OCI-LY7 (cell line): ENCODE data around the gene EDN3. TPM values are rescaled to one million over a fixed set of nuclear protein-coding genes. Genes with fewer than 3 reads are reported as not detected.

Source experiments
- Bru-seq: library from RNA; stranded (reverse); fragments of 400-500 nt; gene quantifications from one replicate; lab custom pipeline; 2021; lab: Mats Ljungman, UMichigan
- BruChase-seq, 2 experiments: library from RNA; stranded (reverse); fragments of 400-500 nt; gene quantifications; one replicate each; lab custom pipeline; 2021; lab: Mats Ljungman, UMichigan
- BruUV-seq: library from RNA; stranded (reverse); fragments of 400-500 nt; replicated peaks from 2 replicates; lab custom pipeline; 2021; lab: Mats Ljungman, UMichigan
- CTCF ChIA-PET: fragments of 300-600 bp; sonication (Branson Sonifier 250); formaldehyde crosslinking; loops from one replicate; lab custom pipeline; 2022; ENCODE audit warnings: antibody characterized with exemption; ENCODE audit not compliant: unreplicated experiment; lab: Charles Lee
- POLR2A ChIA-PET: fragments of 300-600 bp; sonication (Branson Sonifier 250); formaldehyde crosslinking; loops from one replicate; lab custom pipeline; 2022; ENCODE audit warnings: antibody characterized with exemption; lab: Charles Lee
- DNase-seq: peaks from one replicate; pipeline ENCODE4 v3.0.0-alpha.2; 2015; ENCODE audit warnings: low spot score
- H2AFZ ChIP-seq: fragments of 200-600 bp; sonication (generic), shearing (Covaris generic); 2 replicates; pipeline ENCODE4 v1.6.1; 2014; ENCODE audit warnings: mild to moderate bottlenecking, antibody characterized with exemption, low read length, moderate library complexity
- H3K27ac ChIP-seq: fragments of 200-600 bp; sonication (generic); 2 replicates; pipeline ENCODE4 v1.5.1; 2014; ENCODE audit warnings: mixed run types, low read depth, mild to moderate bottlenecking, moderate library complexity, low read length, inconsistent platforms; ENCODE audit not compliant: poor library complexity, severe bottlenecking
- H3K36me3 ChIP-seq: fragments of 200-600 bp; sonication (generic); 2 replicates; pipeline ENCODE4 v1.6.1; 2014; ENCODE audit warnings: mild to moderate bottlenecking, antibody characterized with exemption, low read length, moderate library complexity, mixed read lengths; ENCODE audit not compliant: insufficient read depth
- H3K4me1 ChIP-seq: fragments of 200-600 bp; sonication (generic); 2 replicates; pipeline ENCODE4 v1.5.1; 2014; ENCODE audit warnings: mild to moderate bottlenecking, low read length; ENCODE audit not compliant: insufficient read depth, poor library complexity, severe bottlenecking
- H3K4me2 ChIP-seq: fragments of 200-600 bp; sonication (generic); 2 replicates; pipeline ENCODE4 v1.6.1; 2014; ENCODE audit warnings: mild to moderate bottlenecking, low read length
- H3K4me3 ChIP-seq: fragments of 200-600 bp; sonication (generic); 2 replicates; pipeline ENCODE4 v1.5.1; 2014; ENCODE audit warnings: mild to moderate bottlenecking, low read depth, low read length; ENCODE audit not compliant: poor library complexity, severe bottlenecking
- H3K79me2 ChIP-seq: fragments of 200-600 bp; sonication (generic); 2 replicates; pipeline ENCODE4 v1.6.1; 2016; ENCODE audit warnings: low read depth, mild to moderate bottlenecking, low read length, moderate library complexity, mixed read lengths; ENCODE audit not compliant: insufficient read depth
- H3K9me2 ChIP-seq: fragments of 200-600 bp; sonication (generic); 2 replicates; pipeline ENCODE4 v1.6.1; 2016; ENCODE audit warnings: mild to moderate bottlenecking, low read length, mixed read lengths; ENCODE audit not compliant: insufficient read depth
- H3K9me3 ChIP-seq: fragments of 200-600 bp; sonication (generic); 2 replicates; pipeline ENCODE4 v1.6.1; 2014; ENCODE audit warnings: mild to moderate bottlenecking, mixed run types, low read length, mixed read lengths
- H4K20me1 ChIP-seq: fragments of 200-600 bp; sonication (generic); 2 replicates; pipeline ENCODE4 v1.6.1; 2014; ENCODE audit warnings: mild to moderate bottlenecking, antibody characterized with exemption, low read length, moderate library complexity, mixed read lengths; ENCODE audit not compliant: insufficient read depth
- EZH2phosphoT487 ChIP-seq: fragments of 200-600 bp; sonication (generic); IDR thresholded peaks from 2 replicates; pipeline ENCODE4 v1.6.1; 2018; ENCODE audit warnings: low read depth, borderline replicate concordance, mild to moderate bottlenecking, mixed run types, antibody characterized with exemption, low read length, moderate library complexity, mixed read lengths
- intact Hi-C: fragments of 100-400 bp; cut with micrococcal nuclease; formaldehyde crosslinking; loops from one replicate; pipeline ENCODE4 v1.10.0; 2022; ENCODE audit not compliant: unreplicated experiment
- long read RNA-seq: library from polyadenylated mRNA; stranded (forward); transcript quantifications from one replicate; pipeline ENCODE4 v2.0.0, GENCODE V29; 2022
- total RNA-seq, 2 experiments: library from RNA; depleted of rRNA in 1 of 2; stranded (reverse); fragments of >200 nt in 1 of 2; shearing (Covaris generic) in 1 of 2; gene quantifications; 2 replicates each; pipeline ENCODE4 v1.2.3, GENCODE V29; 2014 to 2022
- TF ChIP-seq, protein P1 (sequence below): fragments of 200-600 bp; sonication (generic); conservative IDR thresholded peaks from 2 replicates; pipeline ENCODE4 v1.5.1; 2014; ENCODE audit warnings: mild to moderate bottlenecking, antibody characterized with exemption, low read length, moderate library complexity, mixed read lengths

The EDN3 gene, protein sequence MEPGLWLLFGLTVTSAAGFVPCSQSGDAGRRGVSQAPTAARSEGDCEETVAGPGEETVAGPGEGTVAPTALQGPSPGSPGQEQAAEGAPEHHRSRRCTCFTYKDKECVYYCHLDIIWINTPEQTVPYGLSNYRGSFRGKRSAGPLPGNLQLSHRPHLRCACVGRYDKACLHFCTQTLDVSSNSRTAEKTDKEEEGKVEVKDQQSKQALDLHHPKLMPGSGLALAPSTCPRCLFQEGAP
- total RNA-seq (2014; rRNA removed; shearing (Covaris generic)) (not detected in 2 replicates), total RNA-seq (2022) (0.15 TPM in 1 of 2 replicates, not detected in the other), Bru-seq, nascent RNA (percentile 5 among the genes with signal in this experiment), BruChase-seq, experiment 1, labeled RNA remaining after a 6-hour chase (percentile 10 among the genes with signal in this experiment), BruChase-seq, experiment 2, labeled RNA remaining after a 2-hour chase (percentile 5 among the genes with signal in this experiment)
- long read RNA-seq: 0 reads

DNA sequence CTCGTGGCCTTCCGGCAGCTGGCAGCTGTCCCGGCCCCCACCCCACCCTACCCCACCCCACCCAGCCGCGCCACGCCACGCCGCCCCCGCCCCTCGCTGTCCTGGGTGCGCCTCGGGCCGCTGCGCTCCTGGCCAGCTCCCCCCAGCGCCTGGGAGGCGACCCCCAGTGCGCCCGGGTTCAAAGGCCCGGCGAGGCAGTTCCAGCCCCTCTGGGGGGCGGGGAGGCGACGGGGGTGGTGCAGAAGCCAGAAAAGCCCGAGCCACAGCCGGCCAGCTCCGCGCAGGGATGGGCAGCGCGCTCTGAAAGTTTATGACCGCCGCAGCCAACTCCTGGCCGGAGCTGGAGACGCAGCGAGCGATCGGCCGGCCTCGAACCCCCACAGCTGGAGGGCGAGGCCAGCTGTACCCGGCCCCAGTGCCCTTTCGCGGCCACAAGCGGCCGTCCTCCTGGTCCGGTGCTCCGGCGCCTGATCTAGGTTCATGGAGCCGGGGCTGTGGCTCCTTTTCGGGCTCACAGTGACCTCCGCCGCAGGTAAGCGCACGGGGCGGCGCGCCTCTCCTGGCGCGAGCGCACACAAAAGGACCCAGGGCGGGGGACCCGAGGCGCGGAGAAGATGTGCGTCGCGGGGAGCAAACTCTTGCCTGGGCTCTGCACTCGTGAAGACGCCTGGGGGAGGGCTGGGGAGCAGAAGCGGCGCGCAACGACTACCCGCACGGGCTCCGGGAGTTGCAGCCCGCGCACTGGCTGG is at the start of gene EDN3:
TSS of gene EDN3 (plus strand) at position 279 of the 749 bp plus-strand sequence. CDS start at position 481, 202 bp downstream.
- BruUV-seq: no TSS peak
- no peak within 1 kb of the TSS for H3K4me2 ChIP-seq
- no peak within 1 kb of the TSS for H3K27ac ChIP-seq
- no peak within 1 kb of the TSS for H2AFZ ChIP-seq
- H3K36me3 ChIP-seq: no peaks in the 10 kb centered on the region
- TF ChIP-seq, protein P1, sequence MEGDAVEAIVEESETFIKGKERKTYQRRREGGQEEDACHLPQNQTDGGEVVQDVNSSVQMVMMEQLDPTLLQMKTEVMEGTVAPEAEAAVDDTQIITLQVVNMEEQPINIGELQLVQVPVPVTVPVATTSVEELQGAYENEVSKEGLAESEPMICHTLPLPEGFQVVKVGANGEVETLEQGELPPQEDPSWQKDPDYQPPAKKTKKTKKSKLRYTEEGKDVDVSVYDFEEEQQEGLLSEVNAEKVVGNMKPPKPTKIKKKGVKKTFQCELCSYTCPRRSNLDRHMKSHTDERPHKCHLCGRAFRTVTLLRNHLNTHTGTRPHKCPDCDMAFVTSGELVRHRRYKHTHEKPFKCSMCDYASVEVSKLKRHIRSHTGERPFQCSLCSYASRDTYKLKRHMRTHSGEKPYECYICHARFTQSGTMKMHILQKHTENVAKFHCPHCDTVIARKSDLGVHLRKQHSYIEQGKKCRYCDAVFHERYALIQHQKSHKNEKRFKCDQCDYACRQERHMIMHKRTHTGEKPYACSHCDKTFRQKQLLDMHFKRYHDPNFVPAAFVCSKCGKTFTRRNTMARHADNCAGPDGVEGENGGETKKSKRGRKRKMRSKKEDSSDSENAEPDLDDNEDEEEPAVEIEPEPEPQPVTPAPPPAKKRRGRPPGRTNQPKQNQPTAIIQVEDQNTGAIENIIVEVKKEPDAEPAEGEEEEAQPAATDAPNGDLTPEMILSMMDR: no peak
- no peak for TF ChIP-seq EZH2phosphoT487
- DNase-seq: no peak
- no peaks in the 10 kb centered on the region for H3K4me1 ChIP-seq
- H3K9me3 ChIP-seq: no peaks in the 10 kb centered on the region
- ChIA-PET POLR2A (no interaction called here), CTCF (no interaction called here)
- no peaks in the 10 kb centered on the region for H3K79me2 ChIP-seq
- no peaks in the 10 kb centered on the region for H3K9me2 ChIP-seq
- intact Hi-C loops: no loop called here
- no peak within 1 kb of the TSS for H3K4me3 ChIP-seq
- no peaks in the 10 kb centered on the region for H4K20me1 ChIP-seq

DNA sequence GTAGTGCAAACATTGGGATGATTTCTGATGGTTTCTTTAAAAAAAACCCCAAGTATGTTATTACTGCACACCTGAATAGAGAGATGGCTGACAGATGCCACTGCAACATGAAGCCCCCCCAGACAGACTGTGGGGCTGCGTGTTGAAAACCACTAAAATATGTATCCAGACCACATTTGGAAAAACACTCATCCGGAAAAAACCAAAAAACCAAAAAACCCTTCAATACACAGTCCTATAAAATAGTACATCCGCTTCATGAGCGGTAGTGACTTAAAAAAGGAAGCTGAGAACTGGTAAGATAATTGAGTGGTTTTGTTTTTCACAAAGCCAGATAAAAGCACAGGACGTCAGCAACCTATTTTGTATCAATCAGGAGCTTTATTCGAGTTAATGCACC is 47.1 kb upstream of the EDN3 start:
- no peak overlapping the region for H3K4me3 ChIP-seq
- intact Hi-C loops: no loop called here
- no peaks in the 10 kb centered on the region for H3K4me1 ChIP-seq
- H4K20me1 ChIP-seq: no peaks in the 10 kb centered on the region
- H3K79me2 ChIP-seq: no peaks in the 10 kb centered on the region
- DNase-seq: no peak
- no peak overlapping the region for H3K4me2 ChIP-seq
- H3K27ac ChIP-seq: no peak overlapping the region
- CTCF ChIA-PET: no interaction called here
- POLR2A ChIA-PET: interaction anchor here (1.1 kb wide), 1 partner anchor 12 kb away, joined by 3 read pairs; no protein-coding TSS in a partner anchor
- no peaks in the 10 kb centered on the region for H3K9me2 ChIP-seq
- TF ChIP-seq, protein P1: no peak
- no peak for TF ChIP-seq EZH2phosphoT487
- BruUV-seq: no TSS peak
- no peak overlapping the region for H2AFZ ChIP-seq
- H3K9me3 ChIP-seq: no peaks in the 10 kb centered on the region
- peaks cover 9% of the 10 kb centered on the region for H3K36me3 ChIP-seq
